ENCODE results near the gene CRAMP1. TPM values are rescaled to one million over a fixed set of nuclear protein-coding genes. Genes with fewer than 3 reads are reported as not detected.

CRAMP1 gene
- total and polyA plus RNA-seq, 2 of the 8 experiments (the other 6 are each of a cell fraction or from before 2014, with no cell fraction given) = 19.2 to 23.2 TPM

DNA sequence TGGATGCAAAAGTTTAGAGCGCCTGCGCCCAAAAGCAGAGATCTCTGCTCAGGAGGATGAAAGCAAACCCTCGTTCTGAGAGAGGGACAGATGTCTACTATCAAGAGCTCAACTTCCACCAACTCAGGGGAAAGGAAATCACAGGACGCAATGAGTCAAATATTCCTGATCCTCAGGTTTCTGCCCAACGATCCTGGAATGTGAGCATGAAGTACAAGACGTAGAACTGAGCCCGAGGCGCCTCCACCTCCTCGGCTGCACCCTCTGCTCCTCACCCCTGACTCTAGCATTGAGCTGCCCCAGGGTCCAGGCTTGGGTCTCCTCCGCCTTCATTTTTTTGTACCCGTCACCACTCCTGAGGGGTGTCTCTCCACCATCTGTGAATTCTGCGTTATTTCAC, 15.6 kb upstream of the CRAMP1 start:
- H3K27me3 ChIP-seq (replicated peaks in 1 of 4; ENCODE audit: control insufficient read depth in 3 of 4, extremely low read depth in 1 of 4, insufficient read depth in 3 of 4, low read length in 3 of 4) = no peaks in the 10 kb centered on the region
- 93% methylated on average over 12 of the region's 12 CpGs; no CpG with 5 or more reads in 1 of the 2 experiments for WGBS, 2 experiments (ENCODE audit: extremely low coverage in 1 of 2, insufficient coverage in 1 of 2, insufficient read length in 1 of 2, insufficient replicate concordance in 2 of 2, low coverage in 1 of 2, low lambda C conversion rate in 2 of 2, missing lambda C conversion rate in 1 of 2)
- H3K4me3 ChIP-seq (ENCODE audit: extremely low read depth in 1 of 4, insufficient read depth in 2 of 4, low read depth in 3 of 4, low read length in 4 of 4) = no peak overlapping the region
- no peak overlapping the region for H3K14ac ChIP-seq (ENCODE audit: insufficient read length)
- H2AFZ ChIP-seq (ENCODE audit: low read length) = no peak overlapping the region
- no peaks in the 10 kb centered on the region for H3K4me1 ChIP-seq (replicated peaks in 1 of 4; ENCODE audit: control insufficient read depth in 3 of 4, insufficient read depth in 4 of 4, low read length in 3 of 4)
- ChIA-PET POLR2A (ENCODE audit: partially characterized antibody) (interaction anchor here (1.3 to 1.5 kb wide), 2 partner anchors 9 to 126 kb away, joined by 3 read pairs; no protein-coding TSS in a partner anchor), CTCF (ENCODE audit: partially characterized antibody) (no interaction called here)
- no peak overlapping the region for H4K8ac ChIP-seq (ENCODE audit: extremely low read depth, insufficient read depth, low read length)
- DNase-seq (ENCODE audit: low read depth in 1 of 2, low spot score in 2 of 2) = no peak
- no peak overlapping the region for H3K4me2 ChIP-seq (ENCODE audit: insufficient read depth in 1 of 2, low read depth in 2 of 2, low read length in 2 of 2)
- H3K36me3 ChIP-seq (ENCODE audit: control insufficient read depth in 2 of 4, insufficient read depth in 4 of 4, low read length in 3 of 4) = peaks cover 2 to 3% (median 3%) of the 10 kb centered on the region in 4 experiments; a peak in 4 of 8 replicates
- FAIRE-seq = no peak
- no peak overlapping the region for H2BK5ac ChIP-seq (ENCODE audit: low read depth, low read length)
- no peak overlapping the region for H2BK15ac ChIP-seq (ENCODE audit: low read length)
- H2AK5ac ChIP-seq (ENCODE audit: low read depth, low read length) = no peak overlapping the region
- no peak overlapping the region for H3K56ac ChIP-seq (replicated peaks; ENCODE audit: insufficient read length, low read depth, low read length)
- no peak for TF ChIP-seq SP4 (IDR thresholded peaks at IDR 0.05; ENCODE audit: low read length)
- no peak for TF ChIP-seq CBX5 (IDR thresholded peaks at IDR 0.05; ENCODE audit: low read depth, low read length)
- TF ChIP-seq PHF8 (conservative IDR thresholded peaks at IDR 0.05; ENCODE audit: low read depth, low read length) = no peak
- no peak for TF ChIP-seq POLR2A (IDR thresholded peaks at IDR 0.05; ENCODE audit: control extremely low read depth in 1 of 2, low read depth in 2 of 2, low read length in 2 of 2)
- no peak for TF ChIP-seq RFX5 (IDR thresholded peaks at IDR 0.05; ENCODE audit: borderline replicate concordance, low read depth, low read length)
- no peak for TF ChIP-seq BRCA1 (IDR thresholded peaks at IDR 0.05; ENCODE audit: low read depth, low read length)
- no peak for TF ChIP-seq HDAC6 (IDR thresholded peaks at IDR 0.05; ENCODE audit: low read depth, low read length)
- TF ChIP-seq SP2 (IDR thresholded peaks at IDR 0.05; ENCODE audit: low read length) = no peak
- no peak overlapping the region for H4K5ac ChIP-seq (ENCODE audit: insufficient read length, low read depth, low read length)
- H4K20me1 ChIP-seq (replicated peaks in 1 of 2; ENCODE audit: control insufficient read depth in 1 of 2, insufficient read depth in 2 of 2, low read length in 2 of 2) = peaks cover 0 to 2% of the 10 kb centered on the region in 2 experiments
- H3K18ac ChIP-seq (ENCODE audit: extremely low read depth, low read length) = no peak overlapping the region
- H3K9ac ChIP-seq (replicated peaks in 1 of 4; ENCODE audit: extremely low read depth in 1 of 4, low read depth in 3 of 4, low read length in 3 of 4) = no peak overlapping the region
- H3K27ac ChIP-seq (ENCODE audit: low read depth, low read length) = no peak overlapping the region
- peaks cover 2% of the 10 kb centered on the region; the same call in 1 of the 2 replicates for H3K79me1 ChIP-seq (ENCODE audit: low read depth, low read length)
- no peak overlapping the region for H2BK12ac ChIP-seq (ENCODE audit: low read depth, low read length)
- no peak overlapping the region for H2BK20ac ChIP-seq (ENCODE audit: low read length)
- H3K4ac ChIP-seq (replicated peaks; ENCODE audit: insufficient read length, low read depth, low read length) = no peak overlapping the region
- no peak overlapping the region for H3K23ac ChIP-seq (ENCODE audit: insufficient read length)
- H3K79me2 ChIP-seq (ENCODE audit: control insufficient read depth in 1 of 2, insufficient read depth in 2 of 2, low read length in 2 of 2) = no peaks in the 10 kb centered on the region
- H4K91ac ChIP-seq (replicated peaks; ENCODE audit: insufficient read length, low read length) = no peak overlapping the region
- H2BK120ac ChIP-seq (replicated peaks; ENCODE audit: low read depth, low read length) = no peak overlapping the region
- H3K9me3 ChIP-seq (ENCODE audit: insufficient read depth in 2 of 2, low read depth in 1 of 2, low read length in 1 of 2) = peaks cover 0 to 13% of the 10 kb centered on the region in 2 experiments; a peak in 1 of 4 replicates
- H3K23me2 ChIP-seq (ENCODE audit: low read depth, low read length) = no peaks in the 10 kb centered on the region
